ENCODE data around the gene SPATA4.
"Not testable (repeated sequence)": the region's sequence is repeated elsewhere in the genome, so short reads cannot be mapped to it uniquely, and the experiment has no call there.

SPATA4 gene

DNA sequence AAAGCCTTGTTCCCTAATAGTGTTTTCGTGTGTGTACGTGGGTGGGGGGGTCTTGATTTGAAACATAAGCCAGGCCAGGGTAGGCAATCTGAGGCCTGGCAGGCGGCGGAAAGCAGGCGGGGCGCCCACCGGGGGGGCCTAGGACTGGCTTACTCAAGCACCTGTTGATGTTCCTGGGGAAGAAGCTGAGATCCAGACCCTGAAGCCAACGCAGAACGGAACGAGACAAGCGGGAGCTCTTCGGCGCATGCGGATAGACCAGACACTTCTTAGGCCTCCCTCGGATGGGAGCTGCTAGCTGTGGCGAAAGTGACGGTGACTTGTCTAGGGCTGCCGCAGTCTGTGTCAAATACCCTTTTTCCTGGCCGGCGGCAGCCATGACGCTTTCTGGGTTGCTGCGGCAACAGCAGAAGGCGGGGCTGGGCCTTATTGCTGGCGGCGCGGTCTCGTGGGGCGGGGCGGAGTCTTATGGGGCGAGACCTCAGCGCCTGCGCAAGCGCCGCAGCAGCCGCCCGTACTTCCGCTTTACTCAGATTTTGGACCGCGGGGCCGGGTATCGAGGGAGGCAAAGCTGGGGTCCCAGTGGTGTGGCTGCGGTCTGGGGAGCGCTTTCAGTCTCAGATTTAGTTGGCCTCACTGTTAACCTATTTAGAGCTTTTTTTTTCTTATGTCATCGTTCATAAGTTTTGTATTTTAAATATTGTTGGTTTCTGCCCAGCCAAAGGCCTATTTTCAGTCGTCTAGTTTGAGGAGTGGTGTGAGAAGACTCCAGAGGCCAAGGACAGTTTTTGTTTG lies at the start of gene SPATA4:
Gene SPATA4, minus strand, starts transcription at position 402 of the 795 bp plus-strand sequence. Its CDS starts 23 bp downstream, at position 379.
- no peaks in the 10 kb centered on the region for H3K9me3 Mint-ChIP-seq (ENCODE audit: low read depth)
- peak within 1 kb of the TSS; percentile 92 for H3K27ac Mint-ChIP-seq
- peaks cover 33% of the 10 kb centered on the region for H3K4me1 Mint-ChIP-seq (ENCODE audit: low read depth)
- peak within 1 kb of the TSS; percentile 86 for H3K4me3 Mint-ChIP-seq
- peaks cover 11% of the 10 kb centered on the region for H3K27me3 Mint-ChIP-seq
- H3K36me3 Mint-ChIP-seq, result peaks cover 7% of the 10 kb centered on the region

DNA sequence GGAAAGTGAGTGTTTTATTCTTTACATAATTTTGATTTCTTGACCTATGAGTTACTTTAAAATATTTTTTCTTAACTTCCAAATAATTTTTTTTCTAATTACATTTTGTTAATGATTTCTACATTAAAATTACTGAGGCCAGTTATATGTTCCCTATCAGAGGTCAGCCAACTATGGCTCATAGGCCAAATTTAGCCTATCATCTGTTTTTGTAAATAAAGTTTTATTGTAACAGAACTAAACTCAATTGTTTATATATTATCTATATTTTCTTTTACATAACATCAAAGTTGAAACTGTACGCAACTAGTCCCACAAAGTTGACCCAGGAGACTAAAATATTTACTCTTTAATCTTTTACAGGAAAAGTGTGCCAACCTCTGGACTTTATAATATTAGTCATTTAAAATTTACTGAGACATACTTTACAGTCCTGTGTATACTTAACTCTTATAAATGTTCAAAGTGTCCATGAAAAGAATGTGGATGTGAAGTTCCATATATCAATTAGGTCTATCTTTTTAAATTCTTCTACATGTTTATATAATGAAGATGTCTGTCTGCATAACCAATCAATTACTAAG lies 47.5 kb upstream of the SPATA4 start:
- Mint-ChIP-seq H3K27me3 (peaks cover 6% of the 10 kb centered on the region), H3K27ac (no peak overlapping the region), H3K9me3 (ENCODE audit: low read depth) (no peaks in the 10 kb centered on the region), H3K4me3 (no peak overlapping the region), H3K4me1 (ENCODE audit: low read depth) (no peaks in the 10 kb centered on the region), H3K36me3 (no peaks in the 10 kb centered on the region)

DNA sequence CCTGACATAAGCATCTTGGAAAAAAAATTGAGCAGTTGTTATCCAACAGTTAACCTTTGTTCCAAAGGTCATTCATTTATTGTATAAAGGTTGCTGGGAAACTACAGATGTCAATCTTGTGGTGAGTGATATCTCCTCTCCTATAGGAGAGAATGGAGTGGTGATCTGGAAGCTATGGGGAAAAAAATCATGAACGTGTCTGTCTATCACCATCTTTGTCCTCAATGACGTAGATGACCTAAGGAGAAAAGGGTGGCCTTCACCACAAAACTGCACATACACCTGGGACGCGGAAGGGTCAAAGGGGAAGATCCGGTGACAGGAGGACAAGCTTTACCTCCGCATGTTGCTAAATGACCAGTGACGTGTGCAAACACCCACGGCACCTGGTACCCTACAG lies 46.3 kb upstream of the SPATA4 start:
- no peak overlapping the region for H3K27ac Mint-ChIP-seq
- no peaks in the 10 kb centered on the region for H3K9me3 Mint-ChIP-seq (ENCODE audit: low read depth)
- H3K36me3 Mint-ChIP-seq, result no peaks in the 10 kb centered on the region
- H3K27me3 Mint-ChIP-seq, result peaks cover 9% of the 10 kb centered on the region
- no peaks in the 10 kb centered on the region for H3K4me1 Mint-ChIP-seq (ENCODE audit: low read depth)
- H3K4me3 Mint-ChIP-seq, result no peak overlapping the region

DNA sequence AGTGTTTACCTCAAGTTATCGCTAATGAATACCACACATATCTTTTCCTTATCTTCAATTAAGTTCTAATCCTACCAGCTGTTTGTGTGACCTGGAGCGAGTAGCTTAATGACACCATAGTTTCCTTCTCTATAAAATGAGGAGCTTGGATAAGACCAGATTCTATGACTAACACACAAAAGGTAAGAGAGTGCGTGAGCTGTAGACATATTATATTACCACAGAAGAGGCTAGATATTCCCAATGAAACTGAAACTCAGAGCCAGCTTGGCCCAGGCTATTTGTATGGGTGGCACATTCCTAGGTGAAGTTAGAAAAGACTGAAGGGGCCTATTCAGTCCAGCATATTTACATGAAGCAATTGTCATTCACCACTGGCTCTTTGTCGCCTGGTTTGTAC lies 43.4 kb upstream of the SPATA4 start:
- peaks cover 9% of the 10 kb centered on the region for H3K27me3 Mint-ChIP-seq
- H3K4me3 Mint-ChIP-seq, result no peak overlapping the region
- H3K36me3 Mint-ChIP-seq, result no peaks in the 10 kb centered on the region
- H3K27ac Mint-ChIP-seq, result no peak overlapping the region
- no peaks in the 10 kb centered on the region for H3K4me1 Mint-ChIP-seq (ENCODE audit: low read depth)
- H3K9me3 Mint-ChIP-seq (ENCODE audit: low read depth), result no peaks in the 10 kb centered on the region

DNA sequence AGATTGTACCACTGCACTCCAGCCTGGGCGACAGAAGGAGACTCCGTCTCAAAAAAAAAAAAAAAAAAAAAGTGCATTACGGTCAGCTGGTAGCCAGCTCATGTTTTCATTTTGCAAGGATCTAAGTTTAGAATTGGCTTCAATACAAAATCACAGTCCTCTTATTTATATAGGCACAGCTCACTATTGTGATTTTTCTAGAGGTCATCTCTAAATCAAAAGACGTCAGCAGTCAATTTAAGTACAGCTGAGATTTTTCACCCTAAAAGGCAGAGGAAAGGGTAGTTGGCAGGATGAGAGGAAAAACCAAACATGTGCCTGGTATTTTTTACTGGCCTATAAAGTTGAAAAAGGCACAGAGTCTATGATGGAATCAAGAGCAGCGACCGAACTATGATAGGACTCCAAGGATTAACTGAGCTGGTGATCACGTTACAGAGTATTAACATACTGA lies 42.8 kb upstream of the SPATA4 start:
- Mint-ChIP-seq H3K9me3 (ENCODE audit: low read depth) (no peaks in the 10 kb centered on the region), H3K27me3 (peaks cover 10% of the 10 kb centered on the region), H3K27ac (no peak overlapping the region), H3K36me3 (no peaks in the 10 kb centered on the region), H3K4me1 (ENCODE audit: low read depth) (no peaks in the 10 kb centered on the region), H3K4me3 (no peak overlapping the region)

DNA sequence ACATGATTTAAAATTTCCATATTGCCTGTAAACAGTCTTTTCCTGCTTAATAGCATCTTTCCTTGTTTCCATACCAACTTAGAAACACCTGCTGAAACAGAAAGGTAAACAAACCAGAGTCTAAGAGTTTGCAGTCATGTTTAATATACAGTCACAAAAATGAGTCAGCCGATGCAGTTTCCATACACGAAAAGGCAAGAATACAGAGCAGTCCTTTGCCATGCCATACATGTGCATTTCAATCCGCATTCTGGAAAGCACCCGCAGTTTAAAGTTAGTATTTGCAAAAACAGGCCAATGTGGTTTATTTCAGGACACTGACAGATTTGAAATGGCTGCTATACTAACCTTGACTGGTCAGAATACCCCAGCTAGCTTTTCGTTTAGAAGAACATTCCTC lies 41.6 kb upstream of the SPATA4 start:
- H3K36me3 Mint-ChIP-seq, result no peaks in the 10 kb centered on the region
- H3K27me3 Mint-ChIP-seq, result peaks cover 12% of the 10 kb centered on the region
- H3K9me3 Mint-ChIP-seq (ENCODE audit: low read depth), result no peaks in the 10 kb centered on the region
- no peaks in the 10 kb centered on the region for H3K4me1 Mint-ChIP-seq (ENCODE audit: low read depth)
- H3K27ac Mint-ChIP-seq, result no peak overlapping the region
- no peak overlapping the region for H3K4me3 Mint-ChIP-seq

DNA sequence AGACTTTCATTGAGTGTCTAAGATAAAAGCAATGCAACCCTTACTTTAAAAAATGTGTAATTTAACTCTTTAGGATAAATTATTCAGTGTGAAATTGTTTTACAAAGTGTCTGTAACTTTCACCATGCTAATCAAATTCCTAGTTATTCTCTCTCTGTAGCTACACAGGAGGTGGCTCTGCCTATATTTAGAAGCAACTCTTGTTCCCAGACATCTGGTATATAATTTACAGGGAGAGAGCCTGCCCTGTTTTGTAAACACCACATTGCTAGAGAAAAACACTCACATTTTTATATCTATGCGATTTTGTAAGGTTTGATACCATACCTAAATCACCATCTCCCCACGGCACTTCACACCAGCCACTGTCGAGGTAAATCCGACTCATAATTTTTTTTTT lies 35.5 kb upstream of the SPATA4 start:
- H3K4me3 Mint-ChIP-seq, result no peak overlapping the region
- no peaks in the 10 kb centered on the region for H3K4me1 Mint-ChIP-seq (ENCODE audit: low read depth)
- H3K9me3 Mint-ChIP-seq (ENCODE audit: low read depth), result no peaks in the 10 kb centered on the region
- no peak overlapping the region for H3K27ac Mint-ChIP-seq
- H3K36me3 Mint-ChIP-seq, result no peaks in the 10 kb centered on the region
- peaks cover 3% of the 10 kb centered on the region for H3K27me3 Mint-ChIP-seq

DNA sequence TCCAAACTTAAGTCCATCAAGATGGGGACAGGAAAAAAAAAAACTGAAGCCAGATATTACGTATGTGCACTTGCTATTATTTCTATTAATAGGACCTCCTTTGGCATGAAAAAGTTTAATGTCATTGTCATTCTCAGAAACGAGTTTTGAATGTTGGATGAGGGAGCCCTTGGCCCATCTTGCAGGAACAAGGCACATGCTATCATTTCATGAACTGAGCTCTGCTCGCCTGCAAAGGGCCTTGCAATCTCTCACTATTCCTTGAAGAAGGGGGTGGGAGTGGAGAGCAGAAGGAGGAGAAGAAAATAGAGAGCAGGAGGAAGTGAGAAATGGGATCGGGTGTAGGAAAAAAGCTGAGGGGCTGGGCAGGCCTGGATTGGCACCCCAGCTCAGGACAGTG lies 34.3 kb upstream of the SPATA4 start:
- Mint-ChIP-seq H3K9me3 (ENCODE audit: low read depth) (no peaks in the 10 kb centered on the region), H3K36me3 (no peaks in the 10 kb centered on the region), H3K27me3 (peaks cover 5% of the 10 kb centered on the region), H3K27ac (no peak overlapping the region), H3K4me3 (no peak overlapping the region), H3K4me1 (ENCODE audit: low read depth) (no peaks in the 10 kb centered on the region)

DNA sequence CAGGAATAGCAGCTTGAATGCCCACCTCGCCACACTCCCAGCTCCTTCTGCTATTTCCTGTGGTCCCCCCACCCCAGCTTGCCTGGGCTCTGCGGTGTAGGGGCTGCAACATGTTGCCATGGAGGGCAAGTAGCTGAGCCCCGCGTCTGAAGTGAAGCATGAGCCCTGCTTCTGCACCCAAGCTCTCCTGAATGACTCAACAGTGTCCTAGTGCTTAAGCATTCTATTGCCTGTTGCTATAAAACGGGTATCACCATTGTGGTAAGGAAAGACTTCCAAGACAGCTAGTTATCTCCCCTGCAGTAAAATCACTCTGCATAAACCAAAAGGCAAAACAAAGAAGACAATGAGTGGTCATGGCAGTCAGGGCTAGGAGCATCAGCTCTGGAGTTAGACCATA lies 31.4 kb upstream of the SPATA4 start:
- Mint-ChIP-seq H3K4me3 (no peak overlapping the region), H3K27me3 (peaks cover 2% of the 10 kb centered on the region), H3K27ac (no peak overlapping the region), H3K9me3 (ENCODE audit: low read depth) (no peaks in the 10 kb centered on the region), H3K4me1 (ENCODE audit: low read depth) (no peaks in the 10 kb centered on the region), H3K36me3 (no peaks in the 10 kb centered on the region)

DNA sequence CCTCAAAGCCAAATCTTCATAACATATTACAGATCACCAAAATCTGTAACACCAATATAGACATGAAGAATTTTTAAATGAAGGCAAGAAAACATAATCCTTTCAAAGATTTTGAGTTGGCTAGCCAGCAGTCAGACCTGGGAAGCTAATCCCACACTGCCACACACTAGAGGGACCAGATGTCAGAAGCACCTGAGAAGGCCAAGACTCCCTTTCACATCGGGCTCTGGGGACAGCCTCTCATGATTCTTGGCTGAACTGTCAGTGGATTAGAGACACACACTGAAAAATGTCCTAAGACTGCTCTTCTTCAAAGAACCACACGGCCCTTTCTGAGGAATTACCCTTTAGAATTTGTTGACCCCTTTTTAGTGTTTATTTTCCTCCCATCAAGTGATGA lies 28.2 kb upstream of the SPATA4 start:
- Mint-ChIP-seq H3K27me3 (peaks cover 2% of the 10 kb centered on the region), H3K27ac (no peak overlapping the region), H3K4me1 (ENCODE audit: low read depth) (no peaks in the 10 kb centered on the region)

DNA sequence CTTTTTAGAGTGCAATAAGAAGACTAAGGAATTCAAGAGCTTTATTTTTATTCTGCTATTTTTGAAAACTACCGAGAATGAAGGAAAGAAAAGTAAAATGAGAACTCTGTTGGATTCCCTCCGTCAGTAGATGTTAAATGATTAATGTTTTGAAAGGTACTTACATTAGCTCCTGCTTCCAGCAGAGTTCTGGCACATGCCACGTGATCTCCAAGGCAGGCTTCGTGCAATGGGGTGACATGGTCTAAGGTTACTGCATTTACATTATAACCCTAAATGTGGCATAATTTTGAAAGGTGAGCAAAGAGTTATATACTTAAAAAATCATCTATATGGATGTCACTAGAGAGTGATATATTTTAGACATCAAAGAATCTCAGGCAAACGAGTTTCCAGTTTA lies 26.8 kb upstream of the SPATA4 start:
- H3K36me3 Mint-ChIP-seq, result no peaks in the 10 kb centered on the region
- H3K27me3 Mint-ChIP-seq, result peaks cover 2% of the 10 kb centered on the region
- H3K27ac Mint-ChIP-seq, result no peak overlapping the region

More for the DNA sequence above, 28.2 kb upstream of the SPATA4 start:
- Mint-ChIP-seq H3K9me3 (ENCODE audit: low read depth) (no peaks in the 10 kb centered on the region), H3K36me3 (no peaks in the 10 kb centered on the region), H3K4me3 (no peak overlapping the region)

DNA sequence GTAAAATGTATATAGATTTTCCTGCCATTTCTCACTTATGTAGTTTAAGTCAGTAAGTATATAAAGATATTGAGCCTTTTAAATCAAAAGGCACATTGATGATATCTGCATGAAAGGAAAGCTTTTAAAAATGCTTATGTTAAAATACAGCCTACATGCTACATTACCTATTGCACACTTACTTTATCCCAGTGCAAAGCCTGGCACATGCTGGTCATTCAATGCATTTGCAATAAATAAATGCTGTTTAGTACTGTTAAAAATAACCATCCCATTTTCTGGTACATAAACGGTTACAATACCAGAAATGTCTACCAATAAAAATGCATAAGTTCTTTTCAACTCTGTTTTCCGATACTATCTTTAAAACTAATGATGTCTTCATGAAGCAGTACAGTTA lies 22.1 kb upstream of the SPATA4 start:
- Mint-ChIP-seq H3K36me3 (no peaks in the 10 kb centered on the region), H3K4me3 (no peak overlapping the region), H3K27me3 (no peaks in the 10 kb centered on the region), H3K27ac (no peak overlapping the region), H3K4me1 (ENCODE audit: low read depth) (no peaks in the 10 kb centered on the region), H3K9me3 (ENCODE audit: low read depth) (no peaks in the 10 kb centered on the region)

More for the DNA sequence above, 26.8 kb upstream of the SPATA4 start:
- Mint-ChIP-seq H3K9me3 (ENCODE audit: low read depth) (no peaks in the 10 kb centered on the region), H3K4me1 (ENCODE audit: low read depth) (no peaks in the 10 kb centered on the region), H3K4me3 (no peak overlapping the region)

DNA sequence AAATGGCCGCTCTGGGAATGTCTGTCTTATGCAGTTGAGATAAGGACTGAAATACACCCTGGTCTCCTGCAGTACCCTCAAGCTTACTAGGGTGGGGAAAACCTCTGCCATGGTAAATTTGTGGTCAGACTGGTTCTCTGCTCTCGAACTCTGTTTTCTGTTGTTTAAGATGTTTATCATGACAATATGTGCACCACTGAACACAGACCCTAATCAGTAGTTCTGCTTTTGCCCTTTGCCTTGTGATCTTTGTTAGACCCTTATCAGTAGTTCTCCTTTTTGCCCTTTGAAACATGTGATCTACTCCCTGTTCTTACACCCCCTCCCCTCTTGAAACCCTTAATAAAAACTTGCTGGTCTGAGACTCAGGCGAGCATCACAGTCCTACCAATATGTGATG lies 17.0 kb upstream of the SPATA4 start:
- H3K27ac Mint-ChIP-seq; H3K27me3 Mint-ChIP-seq; H3K36me3 Mint-ChIP-seq; H3K9me3 Mint-ChIP-seq (ENCODE audit: low read depth); H3K4me3 Mint-ChIP-seq; H3K4me1 Mint-ChIP-seq (ENCODE audit: low read depth): not testable (repeated sequence)

DNA sequence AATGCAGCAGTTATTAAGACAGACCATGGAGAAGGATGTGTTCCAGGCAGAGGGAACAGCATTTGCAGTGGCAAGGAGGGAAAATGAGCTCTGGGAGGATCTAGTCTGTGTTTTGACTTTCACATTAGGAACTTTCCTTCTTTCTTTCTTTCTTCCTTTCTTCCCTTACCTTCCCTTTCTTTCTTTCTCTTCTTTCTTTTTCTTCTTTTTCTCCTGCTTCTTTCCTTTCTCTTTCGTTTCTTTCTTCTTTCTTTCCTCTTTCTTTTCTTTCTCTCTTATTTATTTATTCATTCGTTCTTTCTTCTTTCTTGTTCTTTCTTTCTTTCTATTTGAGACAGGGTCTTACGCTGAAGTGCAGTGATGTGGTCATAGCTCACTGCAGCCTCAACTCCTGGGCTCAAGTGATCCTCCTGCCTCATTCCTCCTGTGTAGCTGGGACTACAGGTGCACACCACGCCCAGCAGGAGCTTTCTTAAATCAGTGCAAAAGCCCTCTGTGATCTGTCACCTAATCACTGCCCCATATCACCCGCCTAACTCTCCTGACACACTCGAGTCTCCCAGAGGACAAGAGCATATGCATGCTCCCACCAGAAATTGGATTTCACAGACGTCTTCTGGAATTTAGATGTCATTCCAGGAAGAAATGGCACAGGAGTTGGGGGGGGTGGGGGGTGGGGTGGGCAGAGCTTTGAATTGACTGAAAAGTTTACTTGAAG lies 15.4 kb upstream of the SPATA4 start:
- Mint-ChIP-seq H3K27me3 (peaks cover 19% of the 10 kb centered on the region), H3K9me3 (ENCODE audit: low read depth) (no peaks in the 10 kb centered on the region), H3K36me3 (no peaks in the 10 kb centered on the region), H3K4me3 (no peak overlapping the region), H3K27ac (no peak overlapping the region), H3K4me1 (ENCODE audit: low read depth) (no peaks in the 10 kb centered on the region)

DNA sequence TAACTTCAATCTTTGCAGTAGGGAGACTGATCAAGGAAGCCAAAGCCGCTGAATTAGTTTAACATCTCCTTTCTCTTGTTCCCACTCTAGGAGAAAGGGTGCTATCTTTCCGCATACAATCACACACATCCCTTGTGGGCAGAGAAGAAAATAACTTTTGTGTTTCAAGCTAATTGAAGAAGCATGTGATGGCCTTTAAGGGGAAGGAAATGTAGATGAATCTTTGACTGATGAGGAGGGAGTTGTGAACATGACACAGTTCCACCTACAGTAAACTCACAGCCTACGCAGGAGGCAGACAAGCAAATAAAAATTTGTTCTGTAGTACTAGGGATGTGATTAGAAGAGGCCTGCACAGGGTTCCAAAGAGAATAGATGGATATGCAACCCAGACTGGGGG lies 14.7 kb upstream of the SPATA4 start:
- Mint-ChIP-seq H3K4me1 (ENCODE audit: low read depth) (no peaks in the 10 kb centered on the region), H3K4me3 (no peak overlapping the region), H3K9me3 (ENCODE audit: low read depth) (no peaks in the 10 kb centered on the region), H3K27me3 (peaks cover 19% of the 10 kb centered on the region), H3K36me3 (no peaks in the 10 kb centered on the region), H3K27ac (no peak overlapping the region)
